Activated T-cell treated with anti-CD3 and anti-CD28 coated beads, Interleukin-2, amount 50 U/mL, for 4 hours (primary cell): ENCODE measurements around the gene FAXC. TPM values are rescaled to one million over a fixed set of nuclear protein-coding genes. Genes with fewer than 3 reads are reported as not detected.
"Not testable (repeated sequence)": the region's sequence is repeated elsewhere in the genome, so short reads cannot be mapped to it uniquely, and the experiment has no call there.

Experiments
- ATAC-seq, 2 donors: fragments of 200-7000 bp; cut with Tn5 transposase; one replicate each; pipeline ENCODE4 v1.10.0; 2021
- DNase-seq: peaks from one replicate; pipeline ENCODE4 v3.0.0-alpha.2; 2020
- H3K27me3 Mint-ChIP-seq: one replicate; pipeline ENCODE4 v1.8.0; 2021; ENCODE audit warnings: low read depth, mixed read lengths
- H3K36me3 Mint-ChIP-seq: one replicate; pipeline ENCODE4 v1.8.0; 2022; ENCODE audit warnings: mixed read lengths; ENCODE audit not compliant: insufficient read depth
- H3K4me1 Mint-ChIP-seq: one replicate; pipeline ENCODE4 v1.8.0; 2021; ENCODE audit warnings: low read depth, mixed read lengths
- H3K4me3 Mint-ChIP-seq: one replicate; pipeline ENCODE4 v1.8.0; 2021; ENCODE audit warnings: mild to moderate bottlenecking, moderate library complexity, mixed read lengths
- H3K9me3 Mint-ChIP-seq: one replicate; pipeline ENCODE4 v1.8.0; 2021; ENCODE audit warnings: mixed read lengths
- total RNA-seq, 3 donors: library from RNA; stranded (reverse); gene quantifications; one replicate each; pipeline ENCODE4 v1.2.1, GENCODE V29; 2021

The FAXC gene
- total RNA-seq, 3 donors from 2014 or later, result not detected

GRCh38 chr6:99353126-99353525, 3.7 kb upstream of the FAXC start:
- H3K27me3 Mint-ChIP-seq, result peaks cover 64% of the 10 kb centered on the region
- peaks cover 6% of the 10 kb centered on the region for H3K4me1 Mint-ChIP-seq
- no peak overlapping the region for H3K4me3 Mint-ChIP-seq
- H3K9me3 Mint-ChIP-seq, result no peaks in the 10 kb centered on the region
- ATAC-seq (no peak), DNase-seq (no peak)
- H3K36me3 Mint-ChIP-seq, result no peaks in the 10 kb centered on the region

DNA sequence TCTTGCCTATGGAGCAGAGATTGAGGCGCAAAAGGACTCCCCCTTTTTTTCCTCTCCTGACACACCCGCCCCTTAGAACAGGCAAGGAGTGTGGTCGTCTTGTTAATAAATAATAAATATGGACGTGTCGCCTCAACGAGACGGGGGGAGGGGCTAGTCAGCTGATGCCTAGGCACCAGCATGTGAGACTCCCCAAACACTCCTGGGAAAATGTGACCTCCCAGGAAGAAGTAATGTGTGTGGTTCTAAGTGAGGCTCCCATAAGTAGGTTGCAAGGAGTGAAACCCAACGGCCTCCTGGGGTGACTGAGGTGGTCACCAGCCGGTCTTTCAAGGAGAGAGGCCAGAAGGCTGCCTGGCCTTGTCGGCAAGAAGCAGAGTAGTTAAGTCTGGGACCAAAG, 1.1 kb upstream of the FAXC start:
- Mint-ChIP-seq H3K9me3 (no peaks in the 10 kb centered on the region), H3K4me1 (peaks cover 6% of the 10 kb centered on the region), H3K4me3 (no peak overlapping the region), H3K27me3 (peaks cover 66% of the 10 kb centered on the region), H3K36me3 (no peaks in the 10 kb centered on the region)
- DNase-seq, result no peak
- no peak for ATAC-seq

DNA sequence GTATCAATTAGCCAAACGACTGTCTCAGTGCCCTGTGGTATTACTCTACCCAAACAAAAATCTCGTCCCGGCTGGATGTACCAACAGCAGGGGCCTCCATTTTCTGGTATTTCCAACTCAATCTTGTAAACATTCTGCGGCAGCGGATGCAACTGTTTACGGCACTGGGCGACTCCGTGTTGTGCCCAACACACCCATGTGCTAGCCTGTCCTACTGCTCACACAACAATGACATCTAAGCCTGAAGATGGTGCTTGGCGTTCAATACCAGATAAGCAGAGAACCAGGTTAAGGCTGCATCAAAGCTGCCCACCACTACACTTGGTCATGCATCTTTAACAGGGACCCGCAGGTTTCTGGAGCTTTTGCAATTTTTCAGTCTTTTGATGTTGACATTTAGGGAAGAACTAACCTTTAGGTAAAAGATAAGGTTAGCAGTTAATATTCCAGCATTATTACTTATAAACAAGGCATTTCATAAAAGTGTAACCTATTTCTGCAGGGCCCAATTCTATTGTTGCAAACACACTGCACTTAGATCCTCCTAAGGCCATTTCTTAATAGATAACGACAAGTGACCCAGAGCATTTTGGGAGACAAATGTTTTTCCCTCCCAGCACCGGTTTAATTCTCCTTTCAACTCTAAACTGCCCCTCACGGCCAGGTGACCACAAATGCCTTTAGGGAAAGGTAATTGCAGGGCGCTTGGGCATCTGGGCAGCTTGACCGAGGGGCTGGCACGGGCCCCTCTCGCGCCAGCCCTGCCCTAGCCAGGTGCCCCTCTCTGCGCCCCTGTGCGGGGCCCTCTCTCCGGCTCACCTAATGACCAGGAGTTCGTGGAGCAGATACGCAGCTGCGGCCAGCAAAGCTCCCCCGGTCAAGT, 945 bp downstream of the FAXC start:
- Mint-ChIP-seq H3K4me1 (peaks cover 6% of the 10 kb centered on the region), H3K27me3 (peaks cover 61% of the 10 kb centered on the region), H3K36me3 (no peaks in the 10 kb centered on the region), H3K4me3 (no peak overlapping the region), H3K9me3 (no peaks in the 10 kb centered on the region)
- DNase-seq (no peak), ATAC-seq (peak in 1 of 2 donors; percentile 12)

DNA sequence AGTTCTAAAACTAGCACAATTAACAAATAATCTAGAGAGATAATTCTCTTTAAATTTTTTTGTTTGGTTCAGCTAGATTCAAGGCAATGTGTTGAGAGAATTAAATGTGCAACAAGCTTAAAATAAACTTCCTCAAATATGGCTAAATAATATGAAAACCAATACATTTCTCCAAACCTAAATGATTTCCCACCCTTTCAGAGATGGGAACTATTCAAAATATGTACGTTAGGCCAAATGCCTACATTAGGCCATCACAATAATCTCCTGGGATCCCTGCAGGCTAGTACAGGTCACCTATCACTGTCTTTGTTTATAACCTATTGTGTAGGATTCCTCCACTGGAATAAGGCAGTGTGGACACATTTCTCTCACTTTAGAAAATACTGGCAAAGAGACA, 1.7 kb downstream of the FAXC start:
- DNase-seq (no peak), ATAC-seq (no peak)
- Mint-ChIP-seq H3K27me3 (peaks cover 54% of the 10 kb centered on the region), H3K9me3 (no peaks in the 10 kb centered on the region), H3K4me3 (no peak overlapping the region), H3K36me3 (no peaks in the 10 kb centered on the region), H3K4me1 (peaks cover 6% of the 10 kb centered on the region)

DNA sequence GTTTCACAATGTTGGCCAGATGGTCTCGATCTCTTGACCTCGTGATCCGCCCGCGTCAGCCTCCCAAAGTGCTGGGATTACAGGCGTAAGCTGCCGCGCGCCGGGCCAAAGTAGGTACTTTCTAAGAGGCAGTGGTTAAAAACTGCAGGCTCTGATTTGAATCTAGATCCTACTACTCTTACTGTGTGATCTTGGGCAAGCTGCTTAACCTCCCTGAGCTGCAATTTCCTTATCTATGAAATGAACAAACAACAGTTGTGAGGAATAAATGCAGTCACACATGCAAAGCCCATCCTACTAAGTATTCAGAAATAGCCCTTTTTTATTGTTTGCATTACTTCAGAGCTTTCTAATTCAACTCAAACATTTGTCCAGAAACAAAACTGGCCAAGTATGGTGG, 2.9 kb downstream of the FAXC start:
- Mint-ChIP-seq H3K36me3 (no peaks in the 10 kb centered on the region), H3K27me3 (peaks cover 49% of the 10 kb centered on the region), H3K9me3 (no peaks in the 10 kb centered on the region), H3K4me1 (peaks cover 6% of the 10 kb centered on the region), H3K4me3 (no peak overlapping the region)
- no peak for ATAC-seq
- no peak for DNase-seq

- H3K36me3 Mint-ChIP-seq, result no peaks in the 10 kb centered on the region
- H3K27me3 Mint-ChIP-seq, result peaks cover 35% of the 10 kb centered on the region
- no peaks in the 10 kb centered on the region for H3K9me3 Mint-ChIP-seq
- no peak overlapping the region for H3K4me3 Mint-ChIP-seq
- peak in 1 of 2 donors; percentile 42 for ATAC-seq
- no peak for DNase-seq
- H3K4me1 Mint-ChIP-seq, result peaks cover 5% of the 10 kb centered on the region
Measured at GRCh38 chr6:99345164-99345563, 4.3 kb downstream of the FAXC start.

- no peak for DNase-seq
- Mint-ChIP-seq H3K4me1 (peaks cover 2% of the 10 kb centered on the region), H3K9me3 (no peaks in the 10 kb centered on the region), H3K4me3 (no peak overlapping the region), H3K36me3 (no peaks in the 10 kb centered on the region), H3K27me3 (peaks cover 38% of the 10 kb centered on the region)
- ATAC-seq, result no peak
Measured at GRCh38 chr6:99344289-99344688, 5.2 kb downstream of the FAXC start.

- Mint-ChIP-seq H3K27me3 (peaks cover 39% of the 10 kb centered on the region), H3K4me3 (no peak overlapping the region), H3K4me1 (no peaks in the 10 kb centered on the region), H3K9me3 (no peaks in the 10 kb centered on the region), H3K36me3 (no peaks in the 10 kb centered on the region)
- DNase-seq (no peak), ATAC-seq (no peak)
Measured at GRCh38 chr6:99341862-99342455, 7.5 kb downstream of the FAXC start.

DNA sequence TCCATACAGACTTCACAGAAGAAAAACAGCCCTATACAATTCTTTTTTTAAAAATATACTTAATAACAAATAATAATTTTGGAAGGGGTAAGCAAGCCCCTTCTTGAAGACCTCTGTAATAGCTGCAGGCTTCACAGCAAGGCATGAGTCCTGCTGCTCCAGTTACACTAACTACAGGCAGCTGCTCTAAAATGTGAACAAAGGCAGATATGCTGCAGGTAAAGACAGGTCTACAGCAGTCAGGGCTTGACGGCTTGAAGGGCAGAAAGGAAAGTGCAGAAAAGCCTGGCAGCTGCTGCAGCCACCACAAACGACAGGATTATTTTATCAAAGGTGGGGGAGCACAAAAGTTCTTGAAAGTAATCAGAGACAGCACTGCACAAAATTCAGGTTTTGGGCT, 11.3 kb downstream of the FAXC start:
- H3K4me3 Mint-ChIP-seq, result no peak overlapping the region
- no peaks in the 10 kb centered on the region for H3K36me3 Mint-ChIP-seq

DNA sequence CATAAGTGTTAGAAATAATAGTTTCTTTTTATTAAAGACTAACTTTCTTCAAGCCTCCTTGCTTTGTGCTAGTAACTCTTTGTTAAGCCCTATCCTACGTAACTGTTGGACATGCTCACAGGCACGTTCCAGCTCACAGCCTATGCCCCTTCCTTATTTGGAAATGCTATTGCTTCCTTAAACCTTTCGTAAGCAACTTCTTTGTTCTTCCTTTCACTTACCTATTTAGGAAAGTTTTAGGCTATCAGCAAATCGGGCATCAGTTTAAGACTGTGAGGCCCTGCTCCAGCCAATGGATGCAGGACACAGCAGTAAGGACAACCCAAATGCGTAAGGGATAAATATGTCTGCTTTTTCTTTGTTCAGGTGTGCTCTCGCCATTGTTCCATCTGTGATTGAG, 14.2 kb downstream of the FAXC start:
- not testable (repeated sequence) for H3K9me3 Mint-ChIP-seq, H3K4me1 Mint-ChIP-seq, H3K36me3 Mint-ChIP-seq, H3K4me3 Mint-ChIP-seq, ATAC-seq, DNase-seq
- peaks cover 31% of the 10 kb centered on the region for H3K27me3 Mint-ChIP-seq

More for the DNA sequence above, 11.3 kb downstream of the FAXC start:
- H3K9me3 Mint-ChIP-seq, result no peaks in the 10 kb centered on the region
- DNase-seq (no peak), ATAC-seq (no peak)
- H3K4me1 Mint-ChIP-seq, result no peaks in the 10 kb centered on the region
- H3K27me3 Mint-ChIP-seq, result peaks cover 33% of the 10 kb centered on the region

DNA sequence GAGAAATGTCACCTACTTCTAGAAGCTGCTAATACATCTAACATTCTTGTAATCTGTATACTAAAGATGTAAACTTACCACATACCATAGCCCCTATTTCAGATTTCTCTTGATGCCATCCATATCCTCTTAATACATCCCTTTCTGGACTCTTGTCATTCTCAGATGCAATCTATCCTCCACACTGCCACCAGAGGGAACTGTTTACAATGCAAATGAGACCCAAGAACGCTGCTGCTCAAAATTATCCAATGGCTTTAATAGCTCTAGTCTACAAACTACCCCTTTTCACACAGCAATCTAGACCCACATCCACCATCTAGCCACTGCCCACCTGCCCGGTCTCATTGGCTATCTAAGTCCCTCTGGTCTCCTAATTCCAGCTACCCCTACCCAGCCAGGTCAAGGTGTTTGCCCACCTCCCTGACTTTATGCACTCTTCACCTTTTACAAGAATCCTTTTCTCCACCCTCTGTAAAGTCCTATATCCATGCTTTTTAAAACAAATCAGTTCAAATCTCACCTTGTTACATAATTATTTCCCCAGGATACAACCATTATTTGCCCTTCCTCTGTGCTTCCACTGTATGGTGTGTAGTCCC, 14.8 kb downstream of the FAXC start:
- no peaks in the 10 kb centered on the region for H3K36me3 Mint-ChIP-seq
- peak in 1 of 2 donors; percentile 42 for ATAC-seq
- H3K4me1 Mint-ChIP-seq, result peaks cover 2% of the 10 kb centered on the region
- no peak for DNase-seq
- H3K27me3 Mint-ChIP-seq, result peaks cover 32% of the 10 kb centered on the region
- H3K4me3 Mint-ChIP-seq, result no peak overlapping the region
- H3K9me3 Mint-ChIP-seq, result no peaks in the 10 kb centered on the region

DNA sequence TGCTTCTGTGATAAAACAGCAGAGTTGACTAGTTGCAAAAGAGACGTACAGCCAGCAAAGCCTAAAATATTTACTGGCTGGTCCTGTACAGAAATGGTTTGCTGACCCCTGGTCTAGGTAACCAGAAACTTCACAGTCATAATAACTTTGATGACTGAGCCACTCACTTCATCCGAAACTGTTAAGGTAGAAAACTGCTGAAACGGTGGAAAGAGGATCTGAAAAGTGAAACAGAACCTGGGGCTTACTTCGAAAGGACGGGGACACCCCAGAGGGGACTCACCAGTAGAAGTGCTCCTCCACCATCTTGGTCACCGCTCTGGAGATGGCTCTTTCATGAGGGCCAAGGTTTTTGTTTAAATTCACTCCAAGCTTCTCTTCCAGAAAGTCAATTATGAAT, 16.4 kb downstream of the FAXC start:
- DNase-seq (no peak), ATAC-seq (no peak)
- Mint-ChIP-seq H3K4me3 (no peak overlapping the region), H3K4me1 (peaks cover 2% of the 10 kb centered on the region), H3K36me3 (no peaks in the 10 kb centered on the region), H3K9me3 (no peaks in the 10 kb centered on the region), H3K27me3 (peaks cover 17% of the 10 kb centered on the region)

DNA sequence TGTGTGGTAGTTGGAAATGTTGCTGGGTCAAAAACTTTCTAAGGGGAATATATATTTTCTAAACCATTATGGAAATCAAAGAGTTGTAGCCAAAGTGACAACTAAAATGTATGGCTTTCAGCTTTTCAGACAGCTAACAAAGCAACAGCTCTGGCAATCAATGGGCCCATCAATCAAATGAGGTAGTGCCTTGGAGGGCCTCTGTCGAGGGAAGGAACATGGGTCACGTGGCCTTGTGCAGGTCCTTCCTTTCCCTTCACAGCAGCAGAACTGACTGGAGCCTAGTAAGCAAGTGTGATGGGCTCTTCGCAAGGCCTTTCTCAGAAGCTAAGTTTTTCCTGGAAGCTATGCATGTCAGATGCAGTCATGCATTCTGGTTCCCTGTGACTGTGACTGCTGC, 17.9 kb downstream of the FAXC start:
- ATAC-seq (no peak), DNase-seq (no peak)
- Mint-ChIP-seq H3K27me3 (peaks cover 9% of the 10 kb centered on the region), H3K4me3 (no peak overlapping the region), H3K4me1 (peaks cover 2% of the 10 kb centered on the region), H3K36me3 (no peaks in the 10 kb centered on the region), H3K9me3 (no peaks in the 10 kb centered on the region)

GRCh38 chr6:99330159-99330558, 19.3 kb downstream of the FAXC start:
- peak; percentile 30 for DNase-seq
- H3K27me3 Mint-ChIP-seq, result peaks cover 9% of the 10 kb centered on the region
- no peaks in the 10 kb centered on the region for H3K9me3 Mint-ChIP-seq
- H3K4me1 Mint-ChIP-seq, result peaks cover 2% of the 10 kb centered on the region
- ATAC-seq, result peak; percentile 86 to 94
- H3K36me3 Mint-ChIP-seq, result no peaks in the 10 kb centered on the region
- H3K4me3 Mint-ChIP-seq, result no peak overlapping the region

DNA sequence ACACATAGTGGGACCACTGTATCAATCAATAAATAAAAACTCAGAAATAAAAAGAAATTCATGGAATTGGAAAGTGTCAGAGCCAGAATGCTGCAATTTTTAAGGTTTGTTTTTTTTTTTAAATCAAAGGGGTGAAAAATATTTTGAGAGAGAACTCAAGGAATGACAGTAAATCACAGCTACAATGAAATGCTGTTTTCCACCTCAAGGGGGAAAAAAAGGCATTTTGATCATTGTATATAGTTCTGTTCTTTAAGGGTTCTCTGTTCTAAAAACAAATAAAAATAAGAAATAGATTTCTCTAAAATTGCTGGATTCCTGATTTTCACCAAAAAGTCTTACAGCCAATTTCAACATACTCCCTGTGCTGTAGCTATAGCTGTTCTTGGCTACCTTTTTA, 24.5 kb downstream of the FAXC start:
- Mint-ChIP-seq H3K27me3 (peaks cover 16% of the 10 kb centered on the region), H3K4me3 (no peak overlapping the region), H3K36me3 (no peaks in the 10 kb centered on the region), H3K4me1 (no peaks in the 10 kb centered on the region), H3K9me3 (no peaks in the 10 kb centered on the region)
- ATAC-seq, result no peak
- DNase-seq, result no peak
